Activated CD4-positive, alpha-beta memory T cell treated with anti-CD3 and anti-CD28 coated beads for 36 hours (primary cell): ENCODE measurements around the gene CARD14. TPM values are rescaled to one million over a fixed set of nuclear protein-coding genes. Genes with fewer than 3 reads are reported as not detected.
A peak's percentile ranks its signal among the peaks of the same experiment; 100 is the strongest.

Experiments
- CTCF ChIA-PET: fragments of 350-600 bp; sonication (Branson Sonifier 250); formaldehyde crosslinking; loops from one replicate; lab custom pipeline; 2021; ENCODE audit warnings: antibody characterized with exemption, inconsistent platforms; lab: Charles Lee
- POLR2A ChIA-PET: fragments of 350-600 bp; sonication (Branson Sonifier 250); formaldehyde crosslinking; loops from one replicate; lab custom pipeline; 2021; ENCODE audit warnings: antibody characterized with exemption; lab: Charles Lee
- DNase-seq: peaks from one replicate; pipeline ENCODE4 v3.0.0-alpha.2; 2020
- H3K27ac Mint-ChIP-seq: one replicate; pipeline ENCODE4 v1.8.0; 2021; ENCODE audit warnings: mixed read lengths
- H3K27me3 Mint-ChIP-seq: one replicate; pipeline ENCODE4 v1.8.0; 2021; ENCODE audit warnings: mixed read lengths
- H3K36me3 Mint-ChIP-seq: one replicate; pipeline ENCODE4 v1.8.0; 2021; ENCODE audit warnings: mixed read lengths
- H3K4me1 Mint-ChIP-seq: one replicate; pipeline ENCODE4 v1.8.0; 2021; ENCODE audit warnings: low read depth, mixed read lengths
- H3K4me3 Mint-ChIP-seq: one replicate; pipeline ENCODE4 v1.8.0; 2021; ENCODE audit warnings: mild to moderate bottlenecking, mixed read lengths
- H3K9me3 Mint-ChIP-seq: one replicate; pipeline ENCODE4 v1.8.0; 2021; ENCODE audit warnings: mixed read lengths
- intact Hi-C: fragments of 100-400 bp; cut with micrococcal nuclease; formaldehyde crosslinking; loops from one replicate; pipeline ENCODE4 v1.15.1; 2023
- total RNA-seq, 2 experiments: library from RNA; stranded (reverse); gene quantifications; one replicate each; pipeline ENCODE4 v1.2.3, GENCODE V29; 2021

Gene CARD14
- total RNA-seq, 2 experiments from 2014 or later = not detected

DNA sequence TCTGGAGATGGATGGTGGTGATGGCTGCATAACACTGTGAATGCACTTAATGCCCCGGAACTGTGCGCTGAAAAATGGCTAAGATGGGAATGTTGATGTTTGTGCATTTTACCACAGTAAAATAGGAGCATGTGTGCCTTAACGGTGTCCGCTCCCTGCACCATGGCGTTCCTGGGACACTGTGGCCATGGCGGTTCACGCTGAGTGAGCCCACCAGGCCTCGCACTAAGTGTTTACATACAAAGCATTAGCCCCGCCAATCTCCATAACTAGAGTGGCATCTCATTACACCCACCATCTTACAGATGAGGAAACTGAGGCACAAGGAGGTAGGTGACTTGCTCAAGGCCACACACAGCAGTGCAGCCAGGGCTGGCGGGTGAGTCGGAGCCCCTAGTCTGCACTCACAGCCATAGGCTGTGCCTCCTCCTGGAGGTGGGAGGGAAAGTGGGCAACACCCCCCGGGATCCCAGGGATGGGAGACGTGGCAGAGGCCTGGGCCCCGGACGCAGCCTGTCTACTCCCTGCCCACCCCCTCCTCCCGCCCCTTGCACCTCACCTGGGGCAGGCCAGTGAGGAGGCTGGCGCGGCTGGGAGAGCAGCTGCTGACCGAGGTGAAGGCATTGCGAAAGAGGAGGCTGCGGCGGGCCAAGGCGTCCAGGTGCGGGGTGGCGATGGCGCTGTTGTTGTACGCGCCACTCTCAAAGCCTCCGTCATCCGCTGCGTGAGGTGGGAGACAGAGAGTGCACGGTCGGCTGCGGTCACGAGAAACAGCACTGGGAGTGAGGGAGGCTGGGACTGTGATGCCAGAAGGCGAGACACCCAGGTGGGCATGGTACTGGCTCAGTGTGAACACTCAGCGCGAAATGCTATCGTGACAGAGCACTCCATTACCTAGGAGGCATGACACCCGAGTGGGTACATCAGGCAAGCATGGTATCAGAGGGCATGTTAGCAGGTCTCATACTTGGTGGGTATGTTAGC lies 46.9 kb downstream of the CARD14 start:
- Mint-ChIP-seq H3K9me3 (no peaks in the 10 kb centered on the region), H3K27me3 (no peaks in the 10 kb centered on the region), H3K36me3 (peaks cover 21% of the 10 kb centered on the region), H3K27ac (no peak overlapping the region), H3K4me1 (peaks cover 33% of the 10 kb centered on the region), H3K4me3 (no peak overlapping the region)
- ChIA-PET POLR2A (interaction anchor here (0.6 kb wide), 1 partner anchor 18 kb away, joined by 3 read pairs; no protein-coding TSS in a partner anchor), CTCF (no interaction called here)
- no peak for DNase-seq
- intact Hi-C loops = no loop called here

DNA sequence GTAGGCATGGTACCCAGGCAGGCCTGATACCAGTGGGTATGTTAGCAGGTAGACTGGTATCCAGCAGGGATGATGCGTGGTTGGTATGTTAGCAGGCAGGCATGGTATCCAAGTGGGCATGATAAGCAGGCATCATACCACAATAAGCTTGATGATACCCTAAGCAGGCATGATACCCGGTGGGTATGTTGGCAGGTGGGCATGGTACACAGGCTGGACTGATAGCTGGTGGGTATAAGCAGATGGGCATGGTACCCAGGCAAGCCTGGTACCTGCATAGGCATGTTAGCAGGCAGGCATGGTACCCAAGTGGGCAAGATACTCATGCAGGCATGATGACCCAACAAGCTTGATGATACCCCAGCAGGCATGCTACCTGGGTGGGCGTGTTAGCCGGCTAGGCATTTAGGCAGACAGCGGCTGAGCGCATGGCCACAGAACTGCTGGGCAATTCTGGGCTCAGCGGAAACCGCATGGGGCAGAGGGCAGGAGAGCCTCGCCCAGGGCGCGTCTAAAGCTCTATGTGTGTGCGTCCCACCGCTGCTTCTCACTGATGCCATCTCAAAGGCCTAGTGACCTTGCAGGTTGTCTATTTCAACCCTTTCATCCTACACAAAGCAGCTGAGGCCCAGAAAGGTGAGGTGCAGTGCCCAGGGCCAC lies 48.0 kb downstream of the CARD14 start:
- Mint-ChIP-seq H3K4me1 (peaks cover 33% of the 10 kb centered on the region), H3K27me3 (no peaks in the 10 kb centered on the region), H3K36me3 (peaks cover 18% of the 10 kb centered on the region), H3K27ac (peak overlapping the region; percentile 20), H3K4me3 (no peak overlapping the region), H3K9me3 (no peaks in the 10 kb centered on the region)
- ChIA-PET POLR2A (interaction anchor here (0.6 kb wide), 1 partner anchor 17 kb away, joined by 3 read pairs; no protein-coding TSS in a partner anchor), CTCF (interaction anchor here (0.8 to 2.2 kb wide), 4 partner anchors 14 to 116 kb away, joined by 3 to 7 read pairs (median 4); partner anchors contain the start of gene GAA)
- no peak for DNase-seq
- intact Hi-C loops = loop anchor here (2.0 kb wide), 1 partner anchor 45 kb away; no protein-coding TSS in a partner anchor

DNA sequence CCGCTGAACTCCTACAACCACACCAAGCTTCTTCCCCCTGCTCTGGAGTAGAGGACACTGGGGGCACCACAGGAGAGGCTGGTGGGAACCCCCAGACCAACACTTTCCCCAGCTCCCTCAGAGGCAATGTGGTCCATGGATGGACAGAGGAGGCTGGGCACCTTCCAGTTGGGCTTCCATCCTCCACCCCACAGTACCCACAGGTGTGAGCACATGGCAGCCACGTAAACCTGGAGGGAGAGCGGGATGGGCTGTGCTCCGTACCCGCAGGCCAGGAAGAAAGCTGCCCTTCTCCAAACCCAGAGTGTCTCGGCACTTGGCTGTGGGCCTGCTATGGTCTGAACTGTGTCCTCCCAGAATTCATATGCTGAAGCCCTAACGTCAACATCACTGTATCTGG lies 48.6 kb downstream of the CARD14 start:
- POLR2A ChIA-PET = no interaction called here

DNA sequence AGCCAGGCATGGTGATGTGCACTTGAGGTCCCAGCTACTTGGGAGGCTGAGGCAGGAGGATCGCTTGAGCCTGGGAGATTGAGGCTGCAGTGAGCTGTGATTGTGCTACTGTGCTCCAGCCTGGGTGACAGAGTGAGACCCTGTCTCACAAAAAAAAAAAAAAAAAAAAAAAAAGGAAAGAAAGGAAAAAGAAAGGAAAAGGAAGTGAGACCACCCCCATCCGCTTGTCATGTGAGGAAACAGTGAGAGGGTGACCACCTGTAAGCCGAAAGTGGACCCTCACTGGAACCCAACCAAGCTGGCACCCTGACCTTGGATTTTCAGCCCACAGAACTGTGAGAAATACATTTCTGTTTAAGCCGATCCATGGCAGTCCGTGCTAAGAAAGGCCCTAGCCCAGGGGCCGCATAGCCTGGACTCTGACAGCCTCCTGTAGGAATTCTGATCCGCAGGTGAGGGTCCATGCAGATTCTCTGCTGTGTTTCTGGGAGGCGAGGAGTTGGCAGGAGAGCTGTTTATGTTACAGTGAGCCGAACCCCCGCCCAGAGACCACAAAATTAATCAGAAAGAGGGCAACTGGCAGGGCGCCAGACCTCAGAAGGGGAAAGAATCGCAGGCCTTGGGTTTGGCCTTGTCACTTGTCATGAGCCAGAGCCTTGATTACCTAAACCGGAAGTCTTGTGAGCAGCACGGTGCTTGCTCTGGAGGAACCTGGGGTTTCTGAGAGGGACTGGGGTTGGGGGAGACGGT lies 49.4 kb downstream of the CARD14 start:
- Mint-ChIP-seq H3K36me3 (peaks cover 16% of the 10 kb centered on the region), H3K4me3 (peak overlapping the region; percentile 89), H3K27ac (peak overlapping the region; percentile 91), H3K27me3 (no peaks in the 10 kb centered on the region), H3K4me1 (peaks cover 38% of the 10 kb centered on the region), H3K9me3 (no peaks in the 10 kb centered on the region)
- ChIA-PET POLR2A (interaction anchor here (0.7 to 2.0 kb wide), 8 partner anchors 10 to 77 kb away, joined by 3 to 11 read pairs (median 4); partner anchors contain the start of gene RNF213), CTCF (interaction anchor here (0.9 to 2.2 kb wide), 3 partner anchors 35 to 118 kb away, joined by 3 to 7 read pairs (median 4); partner anchors contain the start of gene GAA)
- DNase-seq = peak; percentile 98
- intact Hi-C loops = loop anchor here (1.0 to 2.0 kb wide), 5 partner anchors 35 to 222 kb away; partner anchors contain the start of gene EIF4A3

More for the DNA sequence above, 48.6 kb downstream of the CARD14 start:
- Mint-ChIP-seq H3K4me1 (peaks cover 35% of the 10 kb centered on the region), H3K36me3 (peaks cover 18% of the 10 kb centered on the region), H3K9me3 (no peaks in the 10 kb centered on the region), H3K27me3 (no peaks in the 10 kb centered on the region), H3K27ac (peak overlapping the region; percentile 91), H3K4me3 (peak overlapping the region; percentile 89)
- intact Hi-C loops = loop anchor here (2.0 kb wide), 1 partner anchor 44 kb away; no protein-coding TSS in a partner anchor
- CTCF ChIA-PET = interaction anchor here (0.8 to 2.2 kb wide), 3 partner anchors 34 to 117 kb away, joined by 3 to 7 read pairs (median 5); partner anchors contain the start of gene GAA
- DNase-seq = no peak

DNA sequence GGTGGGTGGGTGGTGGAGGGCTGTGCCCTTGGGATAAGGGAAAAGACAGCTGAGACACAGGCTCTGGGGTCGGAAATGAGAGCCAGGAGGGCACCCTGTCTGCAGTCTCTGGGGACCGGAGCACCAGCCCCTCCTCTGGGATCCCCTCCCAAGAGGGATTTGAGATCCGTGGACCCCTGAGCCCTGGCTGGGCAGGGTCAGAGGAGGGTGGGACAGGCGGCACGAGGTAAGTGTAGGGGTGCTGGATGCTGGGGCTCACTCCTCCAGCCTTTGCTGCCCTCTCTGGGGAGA lies 49.9 kb downstream of the CARD14 start:
- no peaks in the 10 kb centered on the region for H3K27me3 Mint-ChIP-seq
- no peak for DNase-seq
- H3K27ac Mint-ChIP-seq = peak overlapping the region; percentile 91
- CTCF ChIA-PET = interaction anchor here (0.9 to 2.2 kb wide), 3 partner anchors 34 to 118 kb away, joined by 3 to 7 read pairs (median 4); partner anchors contain the start of gene GAA
- peaks cover 38% of the 10 kb centered on the region for H3K4me1 Mint-ChIP-seq
- H3K36me3 Mint-ChIP-seq = peaks cover 16% of the 10 kb centered on the region
- no peaks in the 10 kb centered on the region for H3K9me3 Mint-ChIP-seq
- peak overlapping the region; percentile 89 for H3K4me3 Mint-ChIP-seq
- POLR2A ChIA-PET = interaction anchor here (0.7 to 2.0 kb wide), 10 partner anchors 9 to 77 kb away, joined by 3 to 11 read pairs (median 3); partner anchors contain the start of gene RNF213
- intact Hi-C loops = loop anchor here (1.0 to 2.0 kb wide), 5 partner anchors 35 to 222 kb away; partner anchors contain the start of gene EIF4A3

DNA sequence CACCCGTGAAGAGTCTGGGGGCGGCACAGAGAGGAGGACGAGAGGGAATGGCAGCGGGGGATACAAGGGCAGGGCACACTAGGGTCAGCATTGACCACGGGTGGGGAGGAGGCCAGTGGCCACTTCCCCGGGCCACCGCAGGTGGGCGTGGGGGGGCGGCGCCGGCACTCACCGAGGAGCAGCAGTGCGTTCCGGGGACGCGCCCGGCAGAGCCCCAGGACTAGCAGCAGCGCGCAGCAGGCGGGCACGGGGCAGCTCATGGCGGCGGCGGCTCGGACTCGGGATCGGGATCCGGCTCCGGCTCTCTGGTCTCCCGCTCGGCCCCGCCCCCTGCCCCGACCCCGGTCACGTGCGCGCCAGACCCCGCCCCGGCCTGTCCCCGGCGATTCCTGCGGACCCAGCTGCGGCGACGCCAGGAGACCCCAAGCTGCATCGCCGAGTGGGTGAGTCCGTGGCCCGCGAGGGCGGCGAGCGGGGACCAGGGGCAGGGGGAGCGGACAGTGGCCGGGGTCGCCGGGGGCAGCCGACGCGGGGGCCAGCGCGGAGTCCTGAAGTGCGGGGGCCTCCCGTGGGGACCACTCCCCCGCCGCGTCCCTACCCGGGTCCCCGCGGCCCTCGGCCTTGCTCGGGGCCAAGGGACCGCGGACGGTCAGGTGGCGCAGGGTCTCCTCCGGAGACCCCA lies 50.4 kb downstream of the CARD14 start, which contains the start of the genes SGSH and SLC26A11:
Gene SGSH, minus strand, starts transcription at position 280 of the 682 bp plus-strand sequence. Its CDS starts 20 bp downstream, at position 260.
Gene SLC26A11, plus strand, starts transcription at position 374 of the 682 bp plus-strand sequence. CDS start 1,134 bp downstream, outside the sequence.
- Mint-ChIP-seq H3K27ac (peak within 1 kb of the TSS; percentile 91), H3K4me1 (peaks cover 38% of the 10 kb centered on the region), H3K27me3 (no peaks in the 10 kb centered on the region), H3K36me3 (peaks cover 16% of the 10 kb centered on the region), H3K4me3 (peak within 1 kb of the TSS; percentile 89), H3K9me3 (no peaks in the 10 kb centered on the region)
- POLR2A ChIA-PET = interaction anchor here (0.7 to 2.0 kb wide), 7 partner anchors 9 to 78 kb away, joined by 3 to 11 read pairs (median 3); partner anchors contain the start of gene RNF213
- CTCF ChIA-PET = interaction anchor here (1.7 kb wide), 1 partner anchor 34 kb away, joined by 4 read pairs; no protein-coding TSS in a partner anchor
- DNase-seq = peak; percentile 81
- intact Hi-C loops = no loop called here

DNA sequence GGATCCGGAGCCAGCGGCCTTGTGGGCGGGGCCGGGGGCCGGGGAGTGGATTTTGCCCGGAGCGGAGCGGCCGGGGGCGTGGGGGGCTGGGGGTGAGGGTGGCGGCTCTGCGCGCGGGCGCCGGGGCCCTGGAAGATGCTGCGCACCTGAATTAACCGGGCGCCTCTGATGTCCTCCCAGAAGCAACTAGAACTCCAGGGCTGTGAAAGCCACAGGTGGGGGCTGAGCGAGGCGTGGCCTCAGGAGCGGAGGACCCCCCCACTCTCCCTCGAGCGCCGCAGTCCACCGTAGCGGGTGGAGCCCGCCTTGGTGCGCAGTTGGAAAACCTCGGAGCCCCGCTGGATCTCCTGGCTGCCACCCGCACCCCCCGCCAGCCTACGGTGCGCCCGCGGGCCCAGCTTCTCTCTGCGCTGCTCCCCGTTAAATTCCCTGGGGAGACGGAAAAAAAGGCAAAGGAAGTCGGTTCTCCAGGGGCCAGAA lies 50.9 kb downstream of the CARD14 start:
- Mint-ChIP-seq H3K27me3 (no peaks in the 10 kb centered on the region), H3K9me3 (no peaks in the 10 kb centered on the region), H3K27ac (peak overlapping the region; percentile 77), H3K4me1 (peaks cover 38% of the 10 kb centered on the region), H3K4me3 (peak overlapping the region; percentile 74), H3K36me3 (peaks cover 14% of the 10 kb centered on the region)
- CTCF ChIA-PET = interaction anchor here (1.7 kb wide), 1 partner anchor 33 kb away, joined by 4 read pairs; no protein-coding TSS in a partner anchor
- intact Hi-C loops = no loop called here
- POLR2A ChIA-PET = interaction anchor here (1.0 to 2.0 kb wide), 5 partner anchors 17 to 60 kb away, joined by 3 to 11 read pairs (median 6); partner anchors contain the start of gene RNF213
- DNase-seq = peak; percentile 19

DNA sequence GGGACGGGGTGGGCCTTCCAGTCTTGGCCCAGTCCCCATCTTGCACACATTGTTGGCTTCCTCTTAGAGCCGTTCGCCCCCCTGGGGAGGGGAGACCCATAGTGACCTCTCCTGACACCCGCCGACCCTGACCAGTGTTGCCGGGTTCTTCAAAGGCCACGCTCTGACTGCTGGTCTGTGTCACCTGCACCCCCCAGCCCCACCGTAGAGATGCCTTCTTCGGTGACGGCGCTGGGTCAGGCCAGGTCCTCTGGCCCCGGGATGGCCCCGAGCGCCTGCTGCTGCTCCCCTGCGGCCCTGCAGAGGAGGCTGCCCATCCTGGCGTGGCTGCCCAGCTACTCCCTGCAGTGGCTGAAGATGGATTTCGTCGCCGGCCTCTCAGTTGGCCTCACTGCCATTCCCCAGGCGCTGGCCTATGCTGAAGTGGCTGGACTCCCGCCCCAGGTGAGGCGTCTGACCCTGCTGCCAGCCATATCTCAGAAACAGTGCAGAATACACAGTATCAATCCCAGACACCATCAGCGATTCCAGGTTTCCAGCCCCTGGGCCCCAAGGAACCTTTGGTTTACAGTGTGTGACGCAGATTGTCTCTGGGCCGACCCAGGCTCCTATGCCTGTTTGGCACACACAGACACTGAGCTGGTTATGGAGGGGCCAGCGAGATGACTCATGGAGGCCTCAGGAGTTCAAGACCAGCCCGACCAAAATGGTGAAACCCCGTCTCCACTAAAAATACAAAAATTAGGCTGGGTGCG lies 51.7 kb downstream of the CARD14 start:
- no peak for DNase-seq
- H3K4me1 Mint-ChIP-seq = peaks cover 33% of the 10 kb centered on the region
- CTCF ChIA-PET = no interaction called here
- intact Hi-C loops = no loop called here
- no peaks in the 10 kb centered on the region for H3K9me3 Mint-ChIP-seq
- H3K27ac Mint-ChIP-seq = peak overlapping the region; percentile 77
- POLR2A ChIA-PET = no interaction called here
- no peaks in the 10 kb centered on the region for H3K27me3 Mint-ChIP-seq
- peaks cover 9% of the 10 kb centered on the region for H3K36me3 Mint-ChIP-seq
- peak overlapping the region; percentile 74 for H3K4me3 Mint-ChIP-seq

DNA sequence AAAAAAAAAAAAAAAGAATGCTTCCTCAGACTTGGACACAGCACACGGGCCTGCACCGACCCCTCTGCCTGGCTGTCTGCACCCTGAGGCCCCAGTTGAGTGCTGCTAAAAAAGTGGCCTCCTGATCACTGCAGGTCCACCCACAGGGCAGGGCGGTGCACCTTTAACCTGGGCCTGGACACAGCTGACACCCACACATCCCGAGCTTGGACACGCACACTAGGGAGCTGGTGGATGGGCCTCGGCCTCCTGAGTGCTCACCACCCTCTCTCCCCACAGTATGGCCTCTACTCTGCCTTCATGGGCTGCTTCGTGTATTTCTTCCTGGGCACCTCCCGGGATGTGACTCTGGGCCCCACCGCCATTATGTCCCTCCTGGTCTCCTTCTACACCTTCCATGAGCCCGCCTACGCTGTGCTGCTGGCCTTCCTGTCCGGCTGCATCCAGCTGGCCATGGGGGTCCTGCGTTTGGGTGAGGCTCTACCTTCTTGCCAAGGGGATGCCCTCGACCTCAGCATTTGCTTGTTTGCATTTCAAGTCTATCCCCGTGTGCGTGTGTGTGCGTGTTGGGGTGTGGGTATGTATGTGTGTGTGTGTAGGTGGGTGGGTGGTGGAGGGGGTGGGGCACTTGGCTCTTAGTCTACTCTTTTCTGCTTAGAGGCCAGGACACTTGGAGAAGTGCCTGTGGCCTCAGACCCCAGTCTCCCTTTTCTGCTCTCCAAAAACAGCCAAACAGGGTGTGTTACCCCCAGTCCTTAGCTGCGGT lies 52.7 kb downstream of the CARD14 start:
- peaks cover 2% of the 10 kb centered on the region for H3K36me3 Mint-ChIP-seq
- intact Hi-C loops = no loop called here
- no peak overlapping the region for H3K27ac Mint-ChIP-seq
- DNase-seq = no peak
- ChIA-PET POLR2A (no interaction called here), CTCF (interaction anchor here (0.7 kb wide), 1 partner anchor 121 kb away, joined by 3 read pairs; the partner anchor contains the start of gene GAA)
- H3K9me3 Mint-ChIP-seq = no peaks in the 10 kb centered on the region
- H3K27me3 Mint-ChIP-seq = no peaks in the 10 kb centered on the region
- peaks cover 30% of the 10 kb centered on the region for H3K4me1 Mint-ChIP-seq
- H3K4me3 Mint-ChIP-seq = no peak overlapping the region
